SK-N-SH (cell line): ENCODE measurements around the gene GALNT6.

Source experiments
- CTCF ChIP-seq: fragments of 200-600 bp; sonication (generic); IDR thresholded peaks from 2 replicates; pipeline ENCODE4 v1.6.1; 2017; ENCODE audit warnings: antibody characterized with exemption, mild to moderate bottlenecking, moderate library complexity
- EP300 ChIP-seq, 2 experiments: IDR thresholded peaks; 2 replicates each; pipeline versions ENCODE4 v1.4.0 to v1.6.1; 2012; ENCODE audit warnings: borderline replicate concordance in 1 of 2, low read depth in 1 of 2, low read length in 1 of 2
- EZH2phosphoT487 ChIP-seq: fragments of 200-600 bp; sonication (generic); IDR thresholded peaks from 2 replicates; pipeline ENCODE4 v1.6.1; 2017; ENCODE audit warnings: low read depth, mixed run types, mild to moderate bottlenecking, antibody characterized with exemption, moderate library complexity, borderline replicate concordance
- JUND ChIP-seq: IDR thresholded peaks from 2 replicates; pipeline ENCODE4 v1.4.0; 2012

GRCh38 chr12:51377099-51377984 is 13.9 kb downstream of the GALNT6 start:
- TF ChIP-seq CTCF = no peak
- no peak for TF ChIP-seq JUND
- TF ChIP-seq EZH2phosphoT487 = no peak
- no peak for TF ChIP-seq EP300 (IDR thresholded peaks at IDR 0.05; ENCODE audit: borderline replicate concordance in 1 of 2, low read depth in 1 of 2, low read length in 1 of 2)
